Liver (tissue), 9 donors: ENCODE data around the gene TAF4. TPM values are rescaled to one million over a fixed set of nuclear protein-coding genes. Genes with fewer than 3 reads are reported as not detected.

Experiments
- DNase-seq: peaks from one replicate; pipeline ENCODE4 v3.0.0-alpha.2; 2017; ENCODE audit warnings: low spot score
- H3K27ac ChIP-seq, 2 donors: one replicate each; pipeline ENCODE4 v1.7.0; 2013; ENCODE audit warnings: inconsistent platforms in 2 of 2, low read length in 2 of 2, control low read depth in 1 of 2, low read depth in 1 of 2, mild to moderate bottlenecking in 1 of 2
- H3K27me3 ChIP-seq, 4 donors: one replicate each; pipeline versions ENCODE4 v1.6.1 to v1.7.0; 2013; ENCODE audit warnings: low read length in 3 of 4, inconsistent platforms in 1 of 4, mild to moderate bottlenecking in 1 of 4, moderate library complexity in 1 of 4; ENCODE audit not compliant: control insufficient read depth in 4 of 4, insufficient read depth in 4 of 4
- H3K36me3 ChIP-seq, 4 donors: one replicate each; pipeline versions ENCODE4 v1.6.1 to v1.7.0; 2013; ENCODE audit warnings: low read length in 3 of 4, mild to moderate bottlenecking in 3 of 4, low read depth in 1 of 4, moderate library complexity in 1 of 4; ENCODE audit not compliant: control insufficient read depth in 4 of 4, insufficient read depth in 3 of 4
- H3K4me1 ChIP-seq, 4 donors: one replicate each; pipeline versions ENCODE4 v1.6.1 to v1.7.0; 2013; ENCODE audit warnings: low read length in 3 of 4, mild to moderate bottlenecking in 3 of 4, moderate library complexity in 1 of 4; ENCODE audit not compliant: control insufficient read depth in 4 of 4, insufficient read depth in 4 of 4
- H3K4me3 ChIP-seq, 3 donors: one replicate each; pipeline versions ENCODE4 v1.6.1 to v1.7.0; 2013; ENCODE audit warnings: low read length in 3 of 3, control low read depth in 1 of 3, low read depth in 1 of 3, mild to moderate bottlenecking in 1 of 3
- H3K9ac ChIP-seq, 2 donors: one replicate each; pipeline ENCODE4 v1.7.0; 2013; ENCODE audit warnings: low read length in 2 of 2, mild to moderate bottlenecking in 2 of 2, moderate library complexity in 2 of 2, control low read depth in 1 of 2, low read depth in 1 of 2
- H3K9me3 ChIP-seq, 4 donors: one replicate each; pipeline versions ENCODE4 v1.6.1 to v1.7.0; 2013; ENCODE audit warnings: low read length in 3 of 4; ENCODE audit not compliant: control insufficient read depth in 4 of 4
- CTCF ChIP-seq: fragments of 150-350 bp; IDR thresholded peaks from 2 replicates; pipeline ENCODE4 v1.5.1; 2017; ENCODE audit warnings: improper control_type of control experiment, low read depth, low read length; ENCODE audit not compliant: missing input control
- EGR1 ChIP-seq, 2 donors: IDR thresholded peaks; 2 replicates each; pipeline ENCODE4 v1.6.1; 2016 to 2018; ENCODE audit warnings: antibody characterized with exemption in 2 of 2, low read depth in 2 of 2
- GABPA ChIP-seq, 2 donors: IDR thresholded peaks in 1 of 2; conservative IDR thresholded peaks in 1 of 2; 2 replicates each; pipeline ENCODE4 v1.6.1; 2016; ENCODE audit warnings: antibody characterized with exemption in 2 of 2, mild to moderate bottlenecking in 1 of 2, moderate library complexity in 1 of 2
- HNF4A ChIP-seq, 2 donors: conservative IDR thresholded peaks; 2 replicates each; pipeline ENCODE4 v1.6.1; 2016; ENCODE audit warnings: antibody characterized with exemption in 2 of 2, mild to moderate bottlenecking in 2 of 2
- MAX ChIP-seq: IDR thresholded peaks from 2 replicates; pipeline ENCODE4 v1.6.1; 2016; ENCODE audit warnings: antibody characterized with exemption
- RAD21 ChIP-seq, 2 donors: IDR thresholded peaks; 2 replicates each; pipeline ENCODE4 v1.6.1; 2016; ENCODE audit warnings: antibody characterized with exemption in 2 of 2, mild to moderate bottlenecking in 2 of 2
- RXRA ChIP-seq, 2 donors: IDR thresholded peaks; 2 replicates each; pipeline ENCODE4 v1.6.1; 2017 to 2018; ENCODE audit warnings: antibody characterized with exemption in 2 of 2, mild to moderate bottlenecking in 1 of 2
- SP1 ChIP-seq: IDR thresholded peaks from 2 replicates; pipeline ENCODE4 v1.6.1; 2018; ENCODE audit warnings: antibody characterized with exemption, mild to moderate bottlenecking
- WGBS: extraction: QIAGEN DNeasy Blood & Tissue Kit; methylation state at CpG from one replicate; pipeline ENCODE4 v1.1.7; 2013; 5-methylcytosine and 5-hydroxymethylcytosine counted together
- polyA plus RNA-seq, 2 donors: library from polyadenylated mRNA; stranded (reverse) in 1 of 2; unstranded in 1 of 2; fragments of 200-250 nt in 1 of 2; fragments of >200 nt in 1 of 2; fragmentation: Nextera tagmentation in 1 of 2; extraction: Ambion mirVana in 1 of 2; gene quantifications; one replicate each; pipeline versions ENCODE4 v1.2.1 to v1.2.3, GENCODE V29; 2013 to 2015
- total RNA-seq, 2 donors: library from RNA; depleted of rRNA; stranded (reverse); fragments of >200 nt; gene quantifications; one replicate each; pipeline ENCODE4 v1.2.3, GENCODE V29; 2014
- donor health status: healthy.
- donor health status: healthy.
- donor health status: healthy.
- donor health status: healthy.
- donor health status: healthy.

Gene TAF4
- total and polyA plus RNA-seq, 4 donors, result 2.0 to 11.8 (median 5.6) TPM

- Histone ChIP-seq H3K36me3 (no peaks in the 10 kb centered on the region), H3K4me3 (no peak overlapping the region), H3K9me3 (no peaks in the 10 kb centered on the region), H3K9ac (no peak overlapping the region), H3K27ac (no peak overlapping the region), H3K27me3 (no peaks in the 10 kb centered on the region), H3K4me1 (peaks cover 24 to 88% (median 74%) of the 10 kb centered on the region in 4 donors)
- TF ChIP-seq SP1 (peak; percentile 6), HNF4A (conservative IDR thresholded peaks at IDR 0.05) (peak; percentile 46 to 56), CTCF (no peak), RXRA (IDR thresholded peaks at IDR 0.05) (peak in 1 of 2 donors; percentile 27)
- WGBS, result 48% methylated on average over 14 of the region's 14 CpGs
- DNase-seq, result no peak
These were observed 43.0 kb downstream of the TAF4 start for GRCh38 chr20:62022575-62023139.

- no peaks in the 10 kb centered on the region for H3K27me3 ChIP-seq
- H3K4me1 ChIP-seq, result peaks cover 23 to 80% (median 67%) of the 10 kb centered on the region in 4 donors
- DNase-seq, result no peak
- no peak overlapping the region for H3K9ac ChIP-seq
- H3K27ac ChIP-seq, result no peak overlapping the region
- no peaks in the 10 kb centered on the region for H3K9me3 ChIP-seq
- no peak for TF ChIP-seq GABPA (IDR thresholded peaks at IDR 0.05 in 1 of 2, conservative IDR thresholded peaks at IDR 0.05 in 1 of 2)
- no peak overlapping the region for H3K4me3 ChIP-seq
- 94% methylated on average over 19 of the region's 19 CpGs for WGBS
- H3K36me3 ChIP-seq, result no peaks in the 10 kb centered on the region
These were observed 43.8 kb downstream of the TAF4 start for GRCh38 chr20:62021793-62022385.

- no peaks in the 10 kb centered on the region for H3K27me3 ChIP-seq
- H3K9ac ChIP-seq, result no peak overlapping the region
- H3K36me3 ChIP-seq, result no peaks in the 10 kb centered on the region
- TF ChIP-seq RAD21 (IDR thresholded peaks at IDR 0.05) (peak in 1 of 2 donors; percentile 17), MAX (no peak), EGR1 (IDR thresholded peaks at IDR 0.05; ENCODE audit: low read depth in 2 of 2) (peak in 1 of 2 donors; percentile 29)
- H3K9me3 ChIP-seq, result no peaks in the 10 kb centered on the region
- 57% methylated on average over 25 of the region's 25 CpGs for WGBS
- H3K27ac ChIP-seq, result no peak overlapping the region
- H3K4me3 ChIP-seq, result no peak overlapping the region
- peaks cover 19 to 73% (median 59%) of the 10 kb centered on the region in 4 donors for H3K4me1 ChIP-seq
- DNase-seq, result no peak
These were observed 44.6 kb downstream of the TAF4 start for GRCh38 chr20:62020935-62021701.
